OCI-LY3 (cell line): ENCODE measurements around the gene SLN.

Source experiments
- H2AFZ ChIP-seq: fragments of 200-600, 300-600 bp; shearing (Covaris generic); 2 replicates; pipeline ENCODE4 v1.6.0; 2014; ENCODE audit warnings: antibody characterized with exemption, low read depth, low read length
- H3K27ac ChIP-seq: fragments of 200-600, 300-600 bp; sonication (generic); 2 replicates; pipeline ENCODE4 v1.5.1; 2014; ENCODE audit warnings: mild to moderate bottlenecking, low read length, moderate library complexity, mixed read lengths
- H3K27me3 ChIP-seq: fragments of 200-600, 300-600 bp; sonication (generic); 2 replicates; pipeline ENCODE4 v1.6.1; 2014; ENCODE audit warnings: low read depth, low read length, mixed read lengths
- H3K36me3 ChIP-seq: fragments of 200-600, 300-600 bp; sonication (generic); replicated peaks from 2 replicates; pipeline ENCODE3; 2014; ENCODE audit warnings: low read depth, low read length, mixed read lengths
- H3K4me1 ChIP-seq: fragments of 300-600, 200-600 bp; sonication (generic); 2 replicates; pipeline ENCODE4 v1.6.1; 2014; ENCODE audit warnings: low read length, mixed read lengths
- H3K4me2 ChIP-seq: fragments of 200-600, 300-600 bp; sonication (generic); 2 replicates; pipeline ENCODE4 v1.6.1; 2014; ENCODE audit warnings: low read length, mixed read lengths
- H3K4me3 ChIP-seq: fragments of 300-600, 200-600 bp; sonication (generic); 2 replicates; pipeline ENCODE4 v1.5.1; 2014; ENCODE audit warnings: antibody characterized with exemption, mild to moderate bottlenecking, low read length, moderate library complexity
- H3K79me2 ChIP-seq: fragments of 300-600, 200-600 bp; shearing (Covaris generic); 2 replicates; pipeline ENCODE4 v1.6.1; 2014; ENCODE audit warnings: mild to moderate bottlenecking, low read length, mixed read lengths
- H3K9ac ChIP-seq: fragments of 300-600, 200-600 bp; shearing (Covaris generic); 2 replicates; pipeline ENCODE4 v1.6.0; 2014; ENCODE audit warnings: mild to moderate bottlenecking, low read length, moderate library complexity
- H3K9me3 ChIP-seq: fragments of 200-600, 300-600 bp; shearing (Covaris generic); 2 replicates; pipeline ENCODE4 v1.6.1; 2014; ENCODE audit warnings: low read length, mixed read lengths; ENCODE audit not compliant: insufficient read depth
- H4K20me1 ChIP-seq: fragments of 200-600, 300-600 bp; sonication (generic); 2 replicates; pipeline ENCODE4 v1.6.1; 2016; ENCODE audit warnings: low read length, mixed read lengths; ENCODE audit not compliant: insufficient read depth
- EZH2phosphoT487 ChIP-seq: fragments of 200-600 bp; shearing (Covaris generic); IDR thresholded peaks from 2 replicates; pipeline ENCODE4 v1.6.1; 2018; ENCODE audit warnings: antibody characterized with exemption, mixed run types, low read depth
- TF ChIP-seq, protein P1 (sequence below): fragments of 200-600, 300-600 bp; sonication (generic); IDR thresholded peaks from 2 replicates; pipeline ENCODE4 v1.5.1; 2014; ENCODE audit warnings: antibody characterized with exemption, low read length, low read depth

The SLN gene

DNA sequence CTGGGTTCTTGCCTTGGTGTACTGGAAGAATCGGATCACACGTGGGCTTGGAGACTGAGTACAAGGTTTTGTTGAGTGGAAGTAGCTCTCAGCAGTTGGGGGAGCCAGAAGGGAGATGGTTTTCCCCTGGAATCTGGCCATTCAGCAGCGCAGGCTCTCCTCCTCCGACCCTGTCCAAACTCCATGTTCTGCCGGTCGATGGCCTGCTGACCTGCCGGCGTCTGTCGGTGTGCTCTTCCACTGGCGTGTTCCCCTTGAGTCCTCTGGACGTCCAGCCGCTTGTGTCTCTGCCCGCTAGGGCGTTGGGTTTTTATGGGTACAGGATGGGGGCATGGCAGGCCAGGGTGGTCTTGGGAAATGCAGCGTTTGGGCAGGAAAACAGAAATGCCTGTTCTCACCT is 38.5 kb upstream of the SLN start:
- no peaks in the 10 kb centered on the region for H3K79me2 ChIP-seq
- H3K27ac ChIP-seq = no peak overlapping the region
- H3K4me3 ChIP-seq = no peak overlapping the region
- TF ChIP-seq EZH2phosphoT487 = no peak
- TF ChIP-seq, protein P1, sequence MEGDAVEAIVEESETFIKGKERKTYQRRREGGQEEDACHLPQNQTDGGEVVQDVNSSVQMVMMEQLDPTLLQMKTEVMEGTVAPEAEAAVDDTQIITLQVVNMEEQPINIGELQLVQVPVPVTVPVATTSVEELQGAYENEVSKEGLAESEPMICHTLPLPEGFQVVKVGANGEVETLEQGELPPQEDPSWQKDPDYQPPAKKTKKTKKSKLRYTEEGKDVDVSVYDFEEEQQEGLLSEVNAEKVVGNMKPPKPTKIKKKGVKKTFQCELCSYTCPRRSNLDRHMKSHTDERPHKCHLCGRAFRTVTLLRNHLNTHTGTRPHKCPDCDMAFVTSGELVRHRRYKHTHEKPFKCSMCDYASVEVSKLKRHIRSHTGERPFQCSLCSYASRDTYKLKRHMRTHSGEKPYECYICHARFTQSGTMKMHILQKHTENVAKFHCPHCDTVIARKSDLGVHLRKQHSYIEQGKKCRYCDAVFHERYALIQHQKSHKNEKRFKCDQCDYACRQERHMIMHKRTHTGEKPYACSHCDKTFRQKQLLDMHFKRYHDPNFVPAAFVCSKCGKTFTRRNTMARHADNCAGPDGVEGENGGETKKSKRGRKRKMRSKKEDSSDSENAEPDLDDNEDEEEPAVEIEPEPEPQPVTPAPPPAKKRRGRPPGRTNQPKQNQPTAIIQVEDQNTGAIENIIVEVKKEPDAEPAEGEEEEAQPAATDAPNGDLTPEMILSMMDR = no peak
- no peak overlapping the region for H2AFZ ChIP-seq
- no peaks in the 10 kb centered on the region for H3K9me3 ChIP-seq
- H4K20me1 ChIP-seq = no peaks in the 10 kb centered on the region
- H3K4me2 ChIP-seq = no peak overlapping the region
- H3K27me3 ChIP-seq = no peaks in the 10 kb centered on the region
- no peak overlapping the region for H3K9ac ChIP-seq
- no peaks in the 10 kb centered on the region for H3K4me1 ChIP-seq
- H3K36me3 ChIP-seq = no peaks in the 10 kb centered on the region

DNA sequence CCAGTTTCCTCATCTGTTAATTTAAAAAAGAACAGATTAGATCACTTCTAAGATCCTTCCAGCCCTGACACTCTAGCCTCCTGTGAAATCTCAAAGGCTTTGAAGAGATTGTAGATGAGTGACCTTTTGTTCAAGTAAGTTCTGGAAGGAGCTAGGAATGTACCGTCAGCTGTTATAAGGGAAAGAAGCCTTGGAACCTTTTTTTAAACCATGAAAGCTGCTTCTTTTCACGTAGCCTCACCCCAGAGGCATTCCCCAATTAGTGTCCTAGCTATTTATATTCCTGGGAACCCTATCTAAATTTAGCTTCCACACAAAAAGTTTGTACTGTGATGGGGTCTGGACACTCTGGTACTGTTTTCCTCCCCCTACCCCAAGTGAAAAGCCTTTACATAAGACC is 35.8 kb upstream of the SLN start:
- H3K79me2 ChIP-seq = no peaks in the 10 kb centered on the region
- no peak overlapping the region for H3K9ac ChIP-seq
- no peak overlapping the region for H3K4me3 ChIP-seq
- no peak overlapping the region for H3K4me2 ChIP-seq
- H3K27ac ChIP-seq = no peak overlapping the region
- H4K20me1 ChIP-seq = no peaks in the 10 kb centered on the region
- H3K27me3 ChIP-seq = no peaks in the 10 kb centered on the region
- TF ChIP-seq, protein P1 = no peak
- TF ChIP-seq EZH2phosphoT487 = no peak
- H3K4me1 ChIP-seq = no peaks in the 10 kb centered on the region
- no peaks in the 10 kb centered on the region for H3K9me3 ChIP-seq
- no peaks in the 10 kb centered on the region for H3K36me3 ChIP-seq
- no peak overlapping the region for H2AFZ ChIP-seq

DNA sequence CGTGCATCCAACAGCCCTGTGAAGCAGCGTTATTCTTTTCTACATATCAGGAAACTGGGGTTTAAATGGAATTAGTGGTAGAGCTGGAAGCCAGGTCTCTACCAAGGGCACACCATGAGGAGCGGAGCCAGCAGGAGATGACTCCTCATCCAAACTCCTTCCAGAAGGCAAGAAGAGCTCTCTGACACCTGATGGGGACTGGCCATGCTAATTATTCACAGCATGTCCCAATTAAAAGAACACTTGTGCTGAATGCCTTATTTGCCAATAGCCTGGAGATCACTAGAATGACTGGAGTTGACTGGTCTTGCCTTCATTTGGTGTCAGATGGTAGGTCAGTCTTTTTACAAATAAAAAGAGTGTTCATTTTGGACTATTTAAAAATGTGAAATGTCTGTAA is 32.9 kb upstream of the SLN start:
- no peak overlapping the region for H3K4me3 ChIP-seq
- H3K27me3 ChIP-seq = no peaks in the 10 kb centered on the region
- no peak overlapping the region for H3K27ac ChIP-seq
- H3K4me1 ChIP-seq = peaks cover 10% of the 10 kb centered on the region
- H3K9ac ChIP-seq = no peak overlapping the region
- no peak overlapping the region for H3K4me2 ChIP-seq
- no peaks in the 10 kb centered on the region for H3K9me3 ChIP-seq
- H3K79me2 ChIP-seq = no peaks in the 10 kb centered on the region
- H4K20me1 ChIP-seq = no peaks in the 10 kb centered on the region
- no peaks in the 10 kb centered on the region for H3K36me3 ChIP-seq
- H2AFZ ChIP-seq = no peak overlapping the region
- TF ChIP-seq, protein P1 = no peak
- TF ChIP-seq EZH2phosphoT487 = no peak

DNA sequence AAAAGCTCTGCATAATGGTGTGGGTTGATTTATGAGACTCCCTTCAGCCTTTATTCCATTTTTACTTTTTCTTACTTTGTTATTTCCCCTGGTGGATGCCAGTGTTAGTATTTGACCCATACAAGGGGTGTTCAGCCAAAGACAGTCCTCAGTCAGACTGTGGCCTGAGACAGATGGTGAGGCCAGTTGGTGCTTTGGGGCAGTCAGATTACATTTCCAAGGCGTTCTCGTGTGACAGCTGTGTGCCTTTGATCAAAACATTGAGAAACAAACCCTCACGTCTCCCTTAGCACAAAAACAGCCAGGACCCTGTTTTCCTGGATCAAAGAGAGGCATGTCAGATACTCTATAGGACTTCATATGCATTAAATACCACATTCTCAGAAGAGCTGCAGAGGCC is 31.3 kb upstream of the SLN start:
- H4K20me1 ChIP-seq = no peaks in the 10 kb centered on the region
- H3K9me3 ChIP-seq = no peaks in the 10 kb centered on the region
- no peaks in the 10 kb centered on the region for H3K27me3 ChIP-seq
- H3K27ac ChIP-seq = no peak overlapping the region
- H3K79me2 ChIP-seq = no peaks in the 10 kb centered on the region
- no peaks in the 10 kb centered on the region for H3K36me3 ChIP-seq
- no peak overlapping the region for H3K4me3 ChIP-seq
- H3K4me1 ChIP-seq = peaks cover 10% of the 10 kb centered on the region
- H3K4me2 ChIP-seq = no peak overlapping the region
- H2AFZ ChIP-seq = no peak overlapping the region
- TF ChIP-seq, protein P1 = no peak
- TF ChIP-seq EZH2phosphoT487 = no peak
- no peak overlapping the region for H3K9ac ChIP-seq
